Tibial nerve (tissue), 3 donors: ENCODE measurements around the gene SLC9A9.

Experiments used
- POLR2A ChIP-seq, 2 donors: fragments of 450-650 bp; IDR thresholded peaks; one replicate each; pipeline ENCODE4 v1.6.1; 2017; ENCODE audit warnings: antibody characterized with exemption in 2 of 2, mild to moderate bottlenecking in 2 of 2, moderate library complexity in 2 of 2
- TF ChIP-seq, protein P1 (sequence below), 5 experiments: fragments of 200-600 bp in 3 of 5; fragments of 450-650 bp in 2 of 5; sonication (generic) in 3 of 5; IDR thresholded peaks; one replicate each; pipeline ENCODE4 v1.5.1; 2016 to 2019; ENCODE audit warnings: antibody characterized with exemption in 5 of 5, mild to moderate bottlenecking in 3 of 5, moderate library complexity in 2 of 5

DNA sequence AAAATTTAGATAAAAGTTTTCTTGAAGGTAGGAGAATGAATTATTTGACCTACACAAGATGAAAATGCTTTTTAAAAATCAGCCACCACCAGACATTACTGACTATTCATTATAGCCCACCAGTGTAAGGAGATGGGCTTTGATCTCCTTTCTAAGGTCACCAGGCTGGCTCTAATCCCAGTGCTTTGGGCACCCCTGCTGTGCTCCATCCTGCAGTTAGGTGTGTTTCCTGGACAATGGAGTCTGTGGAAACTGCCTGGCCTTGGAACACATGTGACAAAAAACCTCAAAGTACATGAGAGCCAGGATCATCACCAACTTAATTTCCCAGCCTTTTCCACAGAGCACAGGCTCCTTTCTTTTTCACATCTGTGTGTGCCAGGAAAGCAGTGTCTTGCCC lies 467.8 kb downstream of the SLC9A9 start:
- no peak for TF ChIP-seq POLR2A (IDR thresholded peaks at IDR 0.05)
- TF ChIP-seq, protein P1, sequence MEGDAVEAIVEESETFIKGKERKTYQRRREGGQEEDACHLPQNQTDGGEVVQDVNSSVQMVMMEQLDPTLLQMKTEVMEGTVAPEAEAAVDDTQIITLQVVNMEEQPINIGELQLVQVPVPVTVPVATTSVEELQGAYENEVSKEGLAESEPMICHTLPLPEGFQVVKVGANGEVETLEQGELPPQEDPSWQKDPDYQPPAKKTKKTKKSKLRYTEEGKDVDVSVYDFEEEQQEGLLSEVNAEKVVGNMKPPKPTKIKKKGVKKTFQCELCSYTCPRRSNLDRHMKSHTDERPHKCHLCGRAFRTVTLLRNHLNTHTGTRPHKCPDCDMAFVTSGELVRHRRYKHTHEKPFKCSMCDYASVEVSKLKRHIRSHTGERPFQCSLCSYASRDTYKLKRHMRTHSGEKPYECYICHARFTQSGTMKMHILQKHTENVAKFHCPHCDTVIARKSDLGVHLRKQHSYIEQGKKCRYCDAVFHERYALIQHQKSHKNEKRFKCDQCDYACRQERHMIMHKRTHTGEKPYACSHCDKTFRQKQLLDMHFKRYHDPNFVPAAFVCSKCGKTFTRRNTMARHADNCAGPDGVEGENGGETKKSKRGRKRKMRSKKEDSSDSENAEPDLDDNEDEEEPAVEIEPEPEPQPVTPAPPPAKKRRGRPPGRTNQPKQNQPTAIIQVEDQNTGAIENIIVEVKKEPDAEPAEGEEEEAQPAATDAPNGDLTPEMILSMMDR (IDR thresholded peaks at IDR 0.05) = no peak
